Right atrium auricular region (tissue), 2 donors: ENCODE results near the gene DCST1. TPM values are rescaled to one million over a fixed set of nuclear protein-coding genes. Genes with fewer than 3 reads are reported as not detected.

Experiments
- DNase-seq: peaks from one replicate; pipeline ENCODE4 v3.0.0-alpha.2; 2019; ENCODE audit warnings: low spot score
- H3K27ac ChIP-seq, 2 donors: fragments of 200-600 bp; sonication (generic); 1 replicate in 1 of 2; 2 replicates in 1 of 2; pipeline ENCODE4 v1.5.1; 2016 to 2019
- H3K27me3 ChIP-seq, 2 donors: fragments of 200-600 bp; sonication (generic); one replicate each; pipeline versions ENCODE4 v1.5.1 to v1.6.0; 2017 to 2019
- H3K36me3 ChIP-seq: fragments of 200-600 bp; sonication (generic); one replicate; pipeline ENCODE4 v1.5.1; 2016
- H3K4me1 ChIP-seq, 2 donors: fragments of 200-600 bp; sonication (generic); one replicate each; pipeline versions ENCODE4 v1.5.1 to v1.6.0; 2017 to 2019
- H3K4me3 ChIP-seq, 2 donors: fragments of 200-600 bp; sonication (generic); 1 replicate in 1 of 2; 2 replicates in 1 of 2; pipeline ENCODE4 v1.5.1; 2017 to 2019; ENCODE audit warnings: mild to moderate bottlenecking in 1 of 2, moderate library complexity in 1 of 2
- H3K9me3 ChIP-seq, 2 donors: fragments of 200-600 bp; sonication (generic); one replicate each; pipeline ENCODE4 v1.5.1; 2019
- CTCF ChIP-seq, 2 donors: fragments of 200-600 bp; sonication (generic); IDR thresholded peaks; one replicate each; pipeline ENCODE4 v1.5.1; 2019; ENCODE audit warnings: antibody characterized with exemption in 2 of 2
- total RNA-seq, 2 donors: library from RNA; depleted of rRNA; stranded (reverse); fragments of >200 nt; gene quantifications; one replicate each; pipeline ENCODE4 v1.1.0, GENCODE V29; 2016

The DCST1 gene
- total RNA-seq, 2 donors from 2014 or later = not detected

DNA sequence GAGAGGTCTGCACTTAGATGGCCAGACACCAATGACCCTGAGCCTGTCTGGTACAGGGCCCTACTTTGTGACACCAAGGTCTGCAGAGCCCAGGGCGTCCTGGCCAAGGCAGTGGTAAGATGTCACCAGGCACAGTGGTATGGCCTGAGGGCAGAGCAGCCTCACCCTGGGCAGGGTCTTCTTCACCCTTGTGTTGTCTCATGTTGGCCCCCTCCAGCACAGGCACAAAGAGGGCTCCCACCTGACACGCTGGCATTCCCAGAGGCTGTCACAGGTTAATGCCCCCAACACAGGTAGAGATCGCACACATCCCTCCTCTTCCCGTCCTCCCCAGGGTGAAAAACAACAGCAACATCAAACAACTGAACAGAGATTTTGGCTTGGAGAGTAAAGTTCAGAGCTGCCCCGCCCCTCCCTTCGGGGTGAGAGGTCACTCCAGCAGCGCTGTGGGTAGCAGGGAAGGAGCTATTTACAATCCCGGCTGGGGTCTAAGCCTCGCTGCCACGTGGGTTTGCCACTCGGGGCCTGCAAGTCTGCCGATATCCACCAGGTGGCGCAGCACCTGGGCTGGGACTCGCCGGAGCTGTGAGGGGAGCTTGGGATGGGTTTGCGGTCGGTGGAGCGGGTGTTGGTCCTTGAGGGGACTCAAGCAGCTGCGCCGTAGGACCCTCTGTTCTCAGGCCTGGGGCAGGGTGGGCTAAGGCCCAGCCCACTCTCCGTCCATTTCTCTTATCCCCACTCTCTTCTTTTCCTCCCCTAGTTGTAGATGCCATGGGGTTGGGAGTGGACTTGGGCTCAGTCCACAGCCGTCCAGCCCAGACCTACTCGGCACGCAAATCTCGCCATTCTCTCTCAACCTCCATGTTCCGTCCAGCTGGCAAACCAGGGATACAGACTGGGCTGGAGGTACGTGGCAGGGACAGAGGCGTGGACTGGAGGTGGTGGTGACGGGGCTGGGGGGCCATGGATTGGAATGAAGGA lies 57.7 kb downstream of the DCST1 start:
- Histone ChIP-seq H3K4me1 (peaks cover 0 to 36% of the 10 kb centered on the region in 2 donors), H3K36me3 (no peaks in the 10 kb centered on the region), H3K27ac (no peak overlapping the region), H3K4me3 (no peak overlapping the region), H3K27me3 (no peaks in the 10 kb centered on the region), H3K9me3 (no peaks in the 10 kb centered on the region)
- DNase-seq = peak; percentile 80
- TF ChIP-seq CTCF (IDR thresholded peaks at IDR 0.05) = peak; percentile 99

DNA sequence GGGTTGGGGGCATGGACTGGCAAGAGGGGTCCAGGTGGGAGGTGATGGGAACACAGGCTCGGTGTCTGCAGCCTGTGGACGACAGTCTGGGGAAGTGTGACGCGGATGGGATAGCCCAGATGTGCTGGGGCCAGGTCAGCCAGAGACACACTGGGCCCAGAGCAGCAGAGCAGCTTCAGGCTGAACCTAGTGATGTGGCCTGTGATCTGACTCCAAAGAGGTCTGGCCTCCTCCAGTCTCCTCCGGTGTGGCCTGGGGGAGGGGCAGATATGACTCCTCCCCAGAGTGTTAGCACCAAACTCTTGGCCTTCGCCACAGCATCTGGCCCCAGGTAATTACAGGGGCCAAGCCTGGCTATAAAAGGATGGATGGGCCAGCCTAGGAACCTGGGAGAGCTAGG lies 58.5 kb downstream of the DCST1 start:
- H3K4me1 ChIP-seq = peaks cover 0 to 28% of the 10 kb centered on the region in 2 donors
- no peak for TF ChIP-seq CTCF (IDR thresholded peaks at IDR 0.05)

GRCh38 chr1:155092641-155093040 lies 59.0 kb downstream of the DCST1 start:
- Histone ChIP-seq H3K4me3 (no peak overlapping the region), H3K36me3 (no peaks in the 10 kb centered on the region), H3K27ac (no peak overlapping the region), H3K4me1 (peaks cover 0 to 25% of the 10 kb centered on the region in 2 donors), H3K27me3 (no peaks in the 10 kb centered on the region), H3K9me3 (no peaks in the 10 kb centered on the region)
- no peak for TF ChIP-seq CTCF (IDR thresholded peaks at IDR 0.05)
- DNase-seq = no peak

More for the DNA sequence above, 58.5 kb downstream of the DCST1 start:
- Histone ChIP-seq H3K9me3 (no peaks in the 10 kb centered on the region), H3K27ac (no peak overlapping the region), H3K36me3 (no peaks in the 10 kb centered on the region), H3K27me3 (no peaks in the 10 kb centered on the region), H3K4me3 (no peak overlapping the region)
- DNase-seq = no peak

- no peaks in the 10 kb centered on the region for H3K27me3 ChIP-seq
- peak in 1 of 2 donors; percentile 54 for TF ChIP-seq CTCF (IDR thresholded peaks at IDR 0.05)
- peaks cover 0 to 25% of the 10 kb centered on the region in 2 donors for H3K4me1 ChIP-seq
- H3K9me3 ChIP-seq = no peaks in the 10 kb centered on the region
- peak overlapping the region in 1 of 2 donors; percentile 43 for H3K27ac ChIP-seq
- H3K4me3 ChIP-seq = no peak overlapping the region
- no peak for DNase-seq
- no peaks in the 10 kb centered on the region for H3K36me3 ChIP-seq
Observed at GRCh38 chr1:155093911-155094621, 60.4 kb downstream of the DCST1 start.

- peaks cover 0 to 25% of the 10 kb centered on the region in 2 donors for H3K4me1 ChIP-seq
- no peaks in the 10 kb centered on the region for H3K36me3 ChIP-seq
- DNase-seq = no peak
- H3K4me3 ChIP-seq = no peak overlapping the region
- H3K9me3 ChIP-seq = no peaks in the 10 kb centered on the region
- H3K27ac ChIP-seq = peak overlapping the region in 1 of 2 donors; percentile 43
- no peaks in the 10 kb centered on the region for H3K27me3 ChIP-seq
- no peak for TF ChIP-seq CTCF (IDR thresholded peaks at IDR 0.05)
Observed at GRCh38 chr1:155094622-155094948, 61.0 kb downstream of the DCST1 start.
